ENCODE measurements around the gene RNF135.
"Not testable (repeated sequence)": the region's sequence is repeated elsewhere in the genome, so short reads cannot be mapped to it uniquely, and the experiment has no call there.

Gene RNF135

DNA sequence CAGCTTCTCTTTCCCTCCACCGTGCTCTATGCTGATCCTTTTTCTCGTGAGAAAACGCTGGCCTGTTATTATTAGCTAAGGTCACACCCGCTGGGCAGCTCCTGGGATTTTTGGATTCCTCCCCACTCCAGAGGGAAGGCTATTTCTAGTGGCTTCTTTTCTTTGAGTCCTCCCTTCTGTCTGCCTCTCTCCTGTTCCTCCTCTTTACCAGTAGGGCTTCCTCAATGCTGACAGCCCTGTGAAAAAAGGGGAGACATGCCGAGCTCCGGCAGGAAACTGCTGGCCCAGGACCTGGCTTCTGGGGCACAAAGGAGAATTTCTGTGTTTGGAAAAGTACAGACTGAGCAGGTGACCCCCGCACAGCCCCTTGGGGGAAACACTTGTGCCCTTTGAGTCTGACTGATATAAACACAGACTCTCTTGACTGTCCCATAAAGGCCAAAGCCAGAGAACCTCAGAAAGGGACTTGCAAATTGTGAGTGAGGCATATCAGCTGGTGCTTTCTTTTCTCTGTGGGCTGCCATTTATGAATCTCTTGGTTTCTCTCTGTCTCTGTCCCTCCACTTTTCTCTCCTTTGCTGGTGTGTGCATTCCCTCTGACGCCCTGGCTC is 14.0 kb upstream of the RNF135 start:
- DNase-seq, result no peak

DNA sequence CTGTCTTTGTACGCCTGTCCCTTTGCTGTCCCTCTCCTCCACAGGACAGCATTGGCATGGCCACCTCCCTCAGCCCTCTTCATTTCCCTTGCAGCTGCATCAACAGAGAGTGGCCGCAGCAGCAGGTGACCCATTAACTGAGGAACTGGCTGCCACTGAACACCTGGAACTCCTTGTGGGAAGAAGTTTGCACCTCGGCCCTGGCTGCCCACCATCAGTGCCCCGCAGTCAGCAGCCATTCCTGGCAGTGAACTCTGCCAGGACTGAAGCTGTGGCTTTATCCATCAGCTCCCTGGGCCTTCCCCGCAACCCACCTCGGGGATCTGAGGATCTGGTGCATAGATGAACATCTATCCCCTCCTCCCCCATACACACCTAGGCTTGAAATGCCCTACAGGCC is 13.1 kb upstream of the RNF135 start:
- DNase-seq, result no peak

- DNase-seq, result no peak
Measured at GRCh38 chr17:30958187-30958586, 12.7 kb upstream of the RNF135 start.

- peak; percentile 74 for DNase-seq
Measured at GRCh38 chr17:30961209-30962188, 9.3 kb upstream of the RNF135 start.

GRCh38 chr17:30964312-30964711 is 6.5 kb upstream of the RNF135 start:
- DNase-seq, result not testable (repeated sequence)

DNA sequence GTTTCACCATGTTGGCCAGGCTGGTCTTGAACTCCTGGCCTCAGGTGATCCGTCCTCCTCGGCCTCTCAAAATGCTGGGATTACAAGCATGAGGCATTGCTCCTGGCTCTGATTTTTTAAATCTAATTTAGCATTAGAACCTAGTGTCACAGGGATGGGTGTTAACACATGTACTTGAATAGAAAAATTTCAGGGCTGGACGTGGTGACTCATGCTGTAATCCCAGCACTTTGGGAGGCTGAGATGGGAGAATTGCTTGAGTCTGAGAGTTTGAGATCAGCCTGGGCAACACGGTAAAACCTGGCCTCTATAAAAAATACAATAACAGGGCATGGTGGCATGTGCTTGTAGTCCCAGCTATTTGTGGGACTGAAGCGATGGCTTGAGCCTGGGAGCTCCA is 6.0 kb upstream of the RNF135 start:
- no peak for DNase-seq

DNA sequence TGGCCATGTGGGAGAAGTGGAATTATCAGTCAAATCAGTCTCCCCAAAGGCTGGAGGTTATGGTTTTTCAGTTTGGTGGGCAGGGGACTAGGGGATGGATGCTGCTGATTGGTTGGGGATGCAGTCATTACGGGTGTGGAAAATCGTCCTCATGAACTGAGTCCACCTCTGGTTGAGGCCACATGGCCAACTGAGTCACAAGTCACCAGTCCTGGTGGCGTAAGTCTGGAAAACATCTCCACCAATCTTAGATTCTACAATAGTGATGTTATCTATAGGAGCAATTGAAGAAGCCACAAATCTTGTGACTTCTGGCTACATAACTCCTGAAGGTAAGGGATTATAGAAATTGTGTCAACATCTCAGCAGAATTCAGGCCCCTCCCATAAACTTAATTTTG is 5.2 kb upstream of the RNF135 start:
- no peak for DNase-seq

GRCh38 chr17:30967911-30968310 is 2.9 kb upstream of the RNF135 start:
- DNase-seq, result not testable (repeated sequence)

GRCh38 chr17:30969989-30970830 is 629 bp upstream of the RNF135 start:
- DNase-seq, result peak; percentile 63

GRCh38 chr17:30975042-30975820 is 4.4 kb downstream of the RNF135 start:
- no peak for DNase-seq

DNA sequence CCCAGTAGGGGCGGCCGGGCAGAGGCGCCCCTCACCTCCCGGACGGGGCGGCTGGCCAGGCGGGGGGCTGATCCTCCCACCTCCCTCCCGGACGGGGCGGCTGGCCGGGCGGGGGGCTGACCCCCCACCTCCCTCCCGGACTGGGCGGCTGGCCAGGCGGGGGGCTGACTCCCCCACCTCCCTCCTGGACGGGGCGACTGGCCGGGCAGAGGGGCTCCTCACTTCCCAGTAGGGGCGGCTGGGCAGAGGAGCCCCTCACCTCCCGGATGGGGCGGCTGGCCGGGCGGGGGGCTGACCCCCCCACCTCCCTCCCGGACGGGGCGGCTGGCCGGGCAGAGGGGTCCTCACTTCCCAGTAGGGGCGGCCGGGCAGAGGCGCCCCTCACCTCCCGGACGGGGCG is 9.1 kb downstream of the RNF135 start:
- DNase-seq, result not testable (repeated sequence)

GRCh38 chr17:30981531-30982519 is 11.0 kb downstream of the RNF135 start:
- no peak for DNase-seq

- DNase-seq, result no peak
Measured at GRCh38 chr17:30982855-30983254, 12.0 kb downstream of the RNF135 start.

- DNase-seq, result no peak
Measured at GRCh38 chr17:30990458-30990857, 19.6 kb downstream of the RNF135 start.

GRCh38 chr17:30992551-30992950 is 21.7 kb downstream of the RNF135 start:
- DNase-seq, result no peak

GRCh38 chr17:30995347-30995746 is 24.5 kb downstream of the RNF135 start:
- DNase-seq, result no peak

DNA sequence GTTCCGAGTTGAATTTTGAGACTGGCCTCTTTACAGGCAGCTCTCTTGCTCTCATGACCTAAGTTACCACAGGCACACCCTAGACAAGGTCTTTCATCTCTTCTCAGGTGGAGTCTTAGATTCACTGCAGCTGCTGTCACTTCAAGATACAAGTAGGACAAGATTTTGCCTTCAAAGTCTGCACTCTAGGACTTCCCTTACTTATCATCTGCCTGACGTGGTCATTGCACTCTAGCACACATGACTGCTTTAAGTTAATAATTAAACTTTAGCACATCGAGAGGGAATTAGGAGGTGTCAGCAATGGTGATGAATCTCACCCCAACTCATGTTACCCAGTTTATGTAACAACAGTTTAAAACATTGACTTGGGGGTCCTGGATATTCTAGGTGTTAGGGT is 25.6 kb downstream of the RNF135 start:
- no peak for DNase-seq

DNA sequence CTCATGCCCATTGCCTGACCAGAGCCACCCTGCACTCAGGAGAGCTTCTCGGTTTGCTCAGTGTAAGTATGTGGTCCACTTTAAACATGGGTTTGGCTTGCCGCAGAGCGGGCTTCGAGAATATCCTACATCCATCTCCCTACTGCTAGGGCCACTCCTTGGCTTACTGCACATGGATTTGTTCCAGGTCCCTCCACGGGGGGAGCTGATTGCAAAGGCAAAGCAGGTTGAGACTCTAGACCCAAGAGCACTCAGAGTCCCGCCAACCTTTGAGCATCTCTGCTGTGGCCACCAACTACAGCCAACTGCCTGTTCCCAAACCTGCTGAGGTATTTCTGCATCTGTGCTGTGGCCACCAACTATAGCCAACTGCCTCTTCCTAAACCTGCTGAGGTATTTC is 26.4 kb downstream of the RNF135 start:
- no peak for DNase-seq

DNA sequence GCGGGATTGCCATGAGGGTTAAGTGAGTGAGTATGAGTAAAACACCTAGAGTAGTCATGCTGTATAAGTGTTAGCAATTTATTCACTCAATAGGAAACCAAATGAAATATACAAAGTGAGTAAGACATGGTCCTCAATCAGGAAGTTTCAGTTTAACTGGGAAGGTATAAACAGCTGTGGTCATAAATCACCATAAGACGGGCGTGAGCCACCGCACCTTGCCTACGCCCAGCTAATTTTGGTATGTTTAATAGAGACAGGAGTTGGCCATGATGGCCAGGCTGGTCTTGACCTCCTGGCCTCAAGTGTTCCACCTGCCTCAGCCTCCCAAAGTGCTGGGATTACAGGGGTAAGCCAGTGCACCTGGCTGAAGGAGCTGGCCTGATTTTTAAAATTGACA is 27.0 kb downstream of the RNF135 start:
- DNase-seq, result no peak

DNA sequence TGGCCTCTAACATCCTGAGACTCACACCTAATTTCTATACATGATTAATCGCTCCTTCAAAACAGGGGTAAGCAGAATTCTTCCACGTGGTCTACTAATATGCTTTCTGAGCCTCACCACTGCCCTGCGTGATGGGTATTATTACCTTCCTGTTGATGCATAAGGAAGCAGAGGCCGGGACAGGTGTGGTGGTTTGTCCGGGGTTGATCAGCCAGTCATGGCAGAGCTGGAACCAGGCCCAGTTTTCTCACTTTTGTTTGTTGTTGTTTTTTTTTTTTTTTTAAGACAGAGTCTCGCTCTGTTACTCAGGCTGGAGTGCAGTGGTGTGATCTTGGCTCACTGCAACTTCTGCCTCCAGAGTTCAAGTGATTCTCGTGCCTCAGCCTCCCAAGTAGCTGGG is 31.2 kb downstream of the RNF135 start:
- DNase-seq, result no peak

DNA sequence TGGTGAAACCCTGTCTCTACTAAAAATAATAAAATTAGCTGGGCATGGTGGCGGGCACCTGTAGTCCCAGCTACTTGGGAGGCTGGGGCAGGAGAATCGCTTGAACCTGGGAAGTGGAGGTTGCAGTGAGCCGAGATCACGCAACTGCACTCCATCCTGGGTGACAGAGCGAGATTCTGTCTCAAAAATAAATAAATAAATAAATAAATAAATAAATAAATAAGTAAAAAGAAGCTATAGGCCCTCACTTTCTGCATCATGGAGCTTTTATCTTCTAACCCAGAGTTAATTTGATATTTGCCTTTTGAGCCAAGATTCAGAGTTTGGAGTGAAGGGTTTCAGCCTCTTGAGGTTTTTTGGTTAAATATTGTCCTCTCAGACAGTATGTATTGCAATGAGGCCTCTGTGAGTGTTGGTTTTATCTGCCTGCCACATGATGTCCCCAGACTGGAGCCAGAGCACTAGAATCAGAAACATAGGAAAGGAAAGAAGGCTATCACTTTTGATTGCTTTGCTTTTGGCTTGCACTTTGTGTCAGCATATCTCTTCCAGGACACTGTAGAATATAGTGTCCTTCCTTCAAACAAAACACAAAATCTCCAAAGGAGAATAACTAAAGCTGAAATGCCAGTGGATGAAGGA is 32.5 kb downstream of the RNF135 start:
- no peak for DNase-seq
